Pancreas (tissue), 10 donors: ENCODE results near the gene JUNB. TPM values are rescaled to one million over a fixed set of nuclear protein-coding genes. Genes with fewer than 3 reads are reported as not detected.
"Not testable (repeated sequence)": the region's sequence is repeated elsewhere in the genome, so short reads cannot be mapped to it uniquely, and the experiment has no call there.

Source experiments
- ATAC-seq, 4 donors: fragments of 200-7000 bp; cut with Tn5 transposase; one replicate each; pipeline versions ENCODE4 v1.8.0 to v1.9.1; 2020; ENCODE audit warnings: mild to moderate bottlenecking in 4 of 4, moderate library complexity in 4 of 4
- DNase-seq, 6 donors: peaks; one replicate each; pipeline ENCODE4 v3.0.0-alpha.2; 2020
- FAIRE-seq: peaks from 2 replicates; lab custom pipeline; 2012; peaks lifted over from hg19 to GRCh38; lab: Jason Lieb, UNC
- H3K27ac ChIP-seq, 4 donors: fragments of 200-600 bp; sonication (generic); 1 replicate in 3 of 4; 2 replicates in 1 of 4; pipeline versions ENCODE4 v1.5.0 to v1.8.0; 2020
- H3K27me3 ChIP-seq, 4 donors: fragments of 200-600 bp; one replicate each; pipeline ENCODE4 v1.8.0; 2021
- H3K36me3 ChIP-seq, 3 donors: fragments of 200-600 bp; sonication (generic) in 1 of 3; one replicate each; pipeline versions ENCODE4 v1.5.0 to v1.8.0; 2020 to 2021
- H3K4me1 ChIP-seq, 3 donors: fragments of 200-600 bp; one replicate each; pipeline ENCODE4 v1.8.0; 2021
- H3K4me3 ChIP-seq, 4 donors: fragments of 200-600 bp; sonication (generic) in 2 of 4; one replicate each; pipeline versions ENCODE4 v1.5.0 to v1.8.0; 2020 to 2021
- H3K9me3 ChIP-seq, 4 donors: fragments of 200-600 bp; one replicate each; pipeline ENCODE4 v1.8.0; 2021
- CTCF ChIP-seq, 4 donors: fragments of 200-600 bp; sonication (generic) in 3 of 4; IDR thresholded peaks; one replicate each; pipeline versions ENCODE4 v1.5.0 to v1.8.0; 2021; ENCODE audit warnings: antibody characterized with exemption in 4 of 4
- WGBS, 2 donors: extraction: QIAGEN DNeasy Blood & Tissue Kit; methylation state at CpG; one replicate each; pipeline ENCODE4 v1.1.7; 2013; 5-methylcytosine and 5-hydroxymethylcytosine counted together
- intact Hi-C, 3 donors: fragments of 100-400 bp; cut with DNase I; formaldehyde crosslinking; loops; one replicate each; pipeline versions ENCODE4 v1.11.1 to v1.14.2; 2022
- polyA plus RNA-seq, 2 donors: library from polyadenylated mRNA; stranded (reverse); fragments of 200-250 nt; gene quantifications; one replicate each; pipeline ENCODE4 v1.2.3, GENCODE V29; 2013
- total RNA-seq, 6 donors: library from RNA; stranded (reverse); fragmentation: NEBNext Ultra II Directional in 4 of 6; extraction: Animal tissue kit (Norgen Biotek cat#: 25700) in 4 of 6; gene quantifications; one replicate each; pipeline versions ENCODE4 v1.2.1 to v1.2.4, GENCODE V29; 2021 to 2023
- donor health status: healthy with polysubstance abuse.
- donor health status: DM: no; HTN: no; CAD: no; lungs with moderate emphysema.
- donor health status: DM: no; HTN: no; CAD: no.
- donor health status: control.
- donor health status: control.
- donor health status: Bipolar disorder and iron deficiency.
- donor health status: DM: yes; HTN: yes; CAD: no.
- donor health status: DM: no; HTN: no; CAD: no.
- donor health status: DM: no; HTN: no; CAD: no.
- donor health status: DM: yes; HTN: yes; CAD: no.

The JUNB gene
- total and polyA plus RNA-seq, 8 donors, result 41.6 to 206 (median 97.8) TPM

GRCh38 chr19:12794971-12795381 is 3.7 kb downstream of the JUNB start:
- peaks cover 0 to 12% (median 8%) of the 10 kb centered on the region in 3 donors for H3K4me1 ChIP-seq
- H3K4me3 ChIP-seq, result no peak overlapping the region
- H3K9me3 ChIP-seq, result no peaks in the 10 kb centered on the region
- no peaks in the 10 kb centered on the region for H3K27me3 ChIP-seq
- no peak for TF ChIP-seq CTCF (IDR thresholded peaks at IDR 0.05)
- ATAC-seq (no peak), DNase-seq (peak in 2 of 6 donors; percentile 32 to 42), FAIRE-seq (no peak)
- 88% methylated on average over 9 of the region's 9 CpGs for WGBS, 2 donors
- intact Hi-C loops, result loop anchor here in 1 of 3 donors (5.0 kb wide), 1 partner anchor 33 kb away; no protein-coding TSS in a partner anchor
- peak overlapping the region in 2 of 4 donors; percentile 95 to 99 for H3K27ac ChIP-seq
- peaks cover 0 to 10% (median 0%) of the 10 kb centered on the region in 3 donors for H3K36me3 ChIP-seq

GRCh38 chr19:12796146-12797071 is 5.1 kb downstream of the JUNB start:
- WGBS, 2 donors, result 10 to 11% methylated on average over 18 of the region's 18 CpGs
- Histone ChIP-seq H3K4me1 (peaks cover 0 to 20% (median 3%) of the 10 kb centered on the region in 3 donors), H3K9me3 (no peaks in the 10 kb centered on the region), H3K27ac (peak overlapping the region in 2 of 4 donors; percentile 23 to 42), H3K4me3 (no peak overlapping the region), H3K36me3 (peaks cover 0 to 11% (median 0%) of the 10 kb centered on the region in 3 donors), H3K27me3 (no peaks in the 10 kb centered on the region)
- intact Hi-C loops, result loop anchor here in 1 of 3 donors (2.0 to 5.0 kb wide), 2 partner anchors 20 to 34 kb away; no protein-coding TSS in a partner anchor
- DNase-seq (peak in 5 of 6 donors; percentile 71 to 84 (median 80)), FAIRE-seq (no peak), ATAC-seq (peak in 3 of 4 donors; percentile 23 to 34 (median 29))
- TF ChIP-seq CTCF (IDR thresholded peaks at IDR 0.05), result peak; percentile 79 to 93 (median 88)

GRCh38 chr19:12797141-12797587 is 5.9 kb downstream of the JUNB start:
- intact Hi-C loops, result loop anchor here in 1 of 3 donors (2.0 to 5.0 kb wide), 2 partner anchors 20 to 35 kb away; no protein-coding TSS in a partner anchor

GRCh38 chr19:12797607-12798006 is 6.3 kb downstream of the JUNB start:
- ATAC-seq, H3K27ac ChIP-seq, H3K9me3 ChIP-seq, H3K27me3 ChIP-seq, FAIRE-seq, DNase-seq, H3K4me3 ChIP-seq: not testable (repeated sequence)
- H3K4me1 ChIP-seq, result peaks cover 0 to 20% (median 3%) of the 10 kb centered on the region in 3 donors
- intact Hi-C loops, result loop anchor here in 1 of 3 donors (2.0 to 5.0 kb wide), 2 partner anchors 21 to 35 kb away; no protein-coding TSS in a partner anchor
- peaks cover 0 to 11% (median 0%) of the 10 kb centered on the region in 3 donors for H3K36me3 ChIP-seq
- 94 to 97% methylated on average over 7 of the region's 7 CpGs for WGBS, 2 donors

More at GRCh38 chr19:12797141-12797587, 5.9 kb downstream of the JUNB start:
- Histone ChIP-seq H3K4me1 (peaks cover 0 to 20% (median 3%) of the 10 kb centered on the region in 3 donors), H3K4me3 (no peak overlapping the region), H3K36me3 (peaks cover 0 to 11% (median 0%) of the 10 kb centered on the region in 3 donors), H3K27me3 (no peaks in the 10 kb centered on the region), H3K27ac (no peak overlapping the region), H3K9me3 (no peaks in the 10 kb centered on the region)
- 90 to 94% methylated on average over 6 of the region's 6 CpGs for WGBS, 2 donors
- FAIRE-seq (no peak), ATAC-seq (no peak), DNase-seq (peak in 1 of 6 donors; percentile 24)
- no peak for TF ChIP-seq CTCF (IDR thresholded peaks at IDR 0.05)
